SKM-1 (cell line): ENCODE results near the gene KNSTRN.

Source experiments
- DNase-seq: peaks from one replicate; lab custom pipeline; 2025; ENCODE audit not compliant: unreplicated experiment; lab: John Stamatoyannopoulos, UW

The KNSTRN gene

GRCh38 chr15:40382580-40383456 lies at the start of gene KNSTRN:
TSS of gene KNSTRN (plus strand) at chr15:40382721. CDS start at chr15:40382836, 115 bp downstream.
- peak; percentile 85 for DNase-seq

DNA sequence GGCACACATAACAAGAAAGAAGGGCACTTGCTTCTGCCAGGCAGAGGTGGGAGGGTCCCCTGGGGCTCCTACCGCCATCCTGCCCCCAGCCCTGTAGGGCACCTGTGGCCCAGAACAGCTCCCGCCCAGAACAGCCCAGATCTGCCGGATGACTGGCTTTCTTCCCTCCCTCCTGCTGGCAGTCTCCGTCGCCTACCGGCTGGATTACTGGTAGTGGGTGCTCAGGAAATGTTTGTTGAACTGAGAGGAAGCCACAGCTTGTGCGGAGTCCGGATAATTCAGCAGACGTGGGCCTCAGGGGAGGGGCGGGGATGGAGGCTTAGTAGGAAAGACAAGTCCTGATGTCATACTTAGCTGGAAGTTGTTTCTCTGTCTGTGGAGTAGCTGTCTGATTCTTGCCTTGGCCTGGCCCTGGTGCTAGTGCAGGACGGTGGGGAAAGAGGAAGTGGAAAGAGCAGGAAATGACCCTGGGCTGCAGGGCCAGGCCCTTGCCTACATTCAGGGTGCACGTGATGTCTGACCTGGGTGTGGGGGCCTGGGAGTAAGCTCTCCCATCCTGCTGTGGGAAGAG lies 48.5 kb upstream of the KNSTRN start:
- peak; percentile 89 for DNase-seq

GRCh38 chr15:40334541-40334940 lies 48.0 kb upstream of the KNSTRN start:
- DNase-seq: no peak

GRCh38 chr15:40334941-40335795 lies 47.4 kb upstream of the KNSTRN start:
- no peak for DNase-seq

DNA sequence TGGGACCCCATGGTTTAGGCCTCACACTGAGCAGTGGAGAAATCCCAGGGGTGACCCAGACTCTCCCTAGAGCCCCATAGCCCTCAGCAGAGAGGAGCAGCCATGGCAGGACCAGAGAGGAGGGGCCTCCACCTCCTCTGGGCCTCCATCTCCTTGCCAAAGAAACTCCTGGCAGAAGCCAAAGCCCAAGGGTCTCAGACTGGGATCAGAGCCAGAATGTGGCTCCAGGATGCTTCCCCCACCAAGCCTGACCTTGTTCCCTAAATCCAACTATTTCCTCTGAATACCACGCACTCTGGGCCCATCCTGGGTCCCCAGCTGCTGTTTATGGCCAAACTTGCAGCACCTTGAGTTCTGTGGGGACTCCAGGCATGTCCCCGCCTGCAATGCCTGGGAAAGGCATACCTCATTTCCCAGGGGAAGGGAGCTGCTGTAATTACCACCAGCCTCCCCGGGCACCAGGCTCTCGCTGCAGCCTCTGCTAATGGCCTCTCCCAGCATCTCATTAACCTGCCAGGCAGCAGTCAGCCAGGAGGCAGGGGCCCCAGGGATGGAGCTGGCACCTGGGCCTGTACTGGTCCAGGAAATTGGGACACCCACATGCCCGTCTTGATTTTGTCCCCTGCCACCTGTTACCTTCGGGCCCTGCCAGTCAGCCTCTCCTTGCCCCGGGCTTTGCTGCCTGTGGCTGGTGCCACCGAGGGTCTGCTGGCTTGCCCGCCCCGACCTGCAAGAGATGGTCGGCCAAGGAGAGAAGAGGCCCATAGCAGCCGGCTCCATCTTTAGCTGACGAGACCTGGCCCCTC lies 46.4 kb upstream of the KNSTRN start:
- no peak for DNase-seq

GRCh38 chr15:40336744-40337122 lies 45.8 kb upstream of the KNSTRN start:
- peak; percentile 33 for DNase-seq

DNA sequence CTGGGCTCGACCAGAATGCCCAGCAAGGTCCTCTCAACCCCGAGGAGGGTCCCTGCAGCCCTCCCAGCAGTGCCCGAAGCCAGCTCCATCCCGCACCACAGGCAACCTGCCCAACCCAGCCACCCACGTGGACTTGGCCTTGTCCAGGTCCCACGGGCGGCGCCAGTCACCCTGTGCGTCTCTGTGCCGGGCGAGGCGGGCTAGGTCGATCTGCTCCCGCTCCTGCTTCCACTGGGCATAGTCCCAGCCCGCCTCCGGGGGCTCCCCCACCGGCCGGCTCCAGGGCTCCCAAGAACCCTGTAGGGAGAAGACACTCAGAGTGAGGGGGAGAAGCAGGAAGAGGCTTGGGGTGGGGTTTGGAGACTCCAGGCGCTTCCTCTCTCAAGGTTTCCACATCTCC lies 44.9 kb upstream of the KNSTRN start:
- no peak for DNase-seq

DNA sequence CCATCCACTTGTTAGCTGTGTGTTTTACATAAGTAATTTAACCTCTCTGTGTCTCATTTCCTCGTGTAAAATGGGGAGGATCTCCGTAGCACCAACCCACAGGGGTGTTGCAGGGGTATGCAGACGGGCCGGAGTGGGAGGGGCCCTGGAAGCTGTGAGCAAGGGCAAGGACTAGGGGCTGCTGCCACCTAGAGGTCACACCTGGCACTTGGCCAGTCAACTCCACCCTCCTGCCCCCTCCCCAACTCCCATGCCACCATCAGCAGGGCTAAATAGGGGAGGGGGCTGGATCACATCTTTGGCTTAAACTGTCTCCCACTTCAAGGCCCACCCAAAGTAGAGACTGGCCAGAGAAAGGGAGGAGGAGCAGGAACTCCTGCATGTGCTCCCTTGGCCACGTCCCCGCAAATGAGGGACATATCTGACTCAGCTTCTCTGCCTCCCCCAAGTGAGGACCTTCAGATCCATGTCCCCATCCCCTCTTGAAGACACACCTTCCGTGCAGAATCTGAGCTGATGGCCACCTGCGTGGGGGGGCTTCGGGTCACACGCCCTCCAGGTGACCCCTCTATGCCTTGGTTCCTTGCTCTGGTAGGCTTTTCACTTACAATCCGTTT lies 44.4 kb upstream of the KNSTRN start:
- DNase-seq: peak; percentile 25

- DNase-seq: no peak
Measured at GRCh38 chr15:40338921-40339620, 43.5 kb upstream of the KNSTRN start.

DNA sequence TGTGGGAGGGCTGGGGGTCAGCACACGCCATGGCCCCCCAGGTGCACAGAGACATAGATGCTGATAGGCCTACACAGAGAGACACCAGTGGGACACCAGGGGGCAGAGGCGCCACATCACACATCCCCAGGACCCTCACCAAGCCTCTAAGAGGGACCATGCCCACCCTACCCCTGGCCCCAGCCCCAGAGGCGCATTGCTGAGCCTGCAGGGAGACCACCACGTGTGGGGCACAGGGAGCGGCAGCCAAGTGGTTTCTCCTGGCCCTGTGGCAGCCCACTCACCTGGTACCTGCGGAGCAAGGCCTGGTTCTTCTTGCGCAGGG lies 42.9 kb upstream of the KNSTRN start:
- no peak for DNase-seq

DNA sequence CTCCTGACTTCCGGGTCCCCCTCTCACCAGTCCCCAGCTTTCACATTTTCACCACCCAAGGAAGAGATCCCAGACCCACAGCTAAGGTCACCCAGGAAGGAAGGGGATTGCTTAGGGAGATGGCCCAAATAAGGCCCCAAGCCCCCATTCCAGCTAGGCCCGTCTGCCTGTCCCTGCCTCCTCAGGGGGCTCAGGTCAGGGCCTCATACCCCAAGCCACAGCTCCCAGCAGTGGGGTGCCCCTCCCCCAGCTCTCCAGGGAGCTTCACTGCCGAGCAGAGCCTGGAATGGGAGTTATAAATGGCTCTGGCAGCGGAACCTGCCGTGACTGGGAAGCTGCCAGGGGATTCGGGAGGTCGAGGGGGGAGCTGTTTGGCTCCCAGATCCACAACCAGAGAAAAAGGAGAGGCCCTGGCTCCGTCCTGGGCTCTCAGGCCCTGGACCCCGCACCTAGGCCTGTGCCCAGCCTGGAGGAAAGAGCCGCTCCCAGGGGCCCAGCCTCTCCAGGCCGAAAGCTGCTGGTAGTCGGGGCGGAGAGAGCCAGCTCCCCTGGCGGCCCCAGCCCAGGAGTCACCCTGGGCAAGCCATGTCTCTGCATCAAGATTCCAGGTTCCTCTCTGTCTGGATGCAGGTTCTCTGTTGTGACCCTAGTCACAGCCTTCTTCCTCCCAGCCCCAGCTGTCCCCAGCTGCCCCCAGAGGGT lies 42.3 kb upstream of the KNSTRN start:
- no peak for DNase-seq

- peak; percentile 21 for DNase-seq
Measured at GRCh38 chr15:40340740-40341400, 41.7 kb upstream of the KNSTRN start, which contains the start of gene CCDC9B. TSS of gene CCDC9B (minus strand) at chr15:40340939. CDS start at chr15:40340819, 120 bp downstream.

- no peak for DNase-seq
Measured at GRCh38 chr15:40342416-40343320, 39.9 kb upstream of the KNSTRN start.

DNA sequence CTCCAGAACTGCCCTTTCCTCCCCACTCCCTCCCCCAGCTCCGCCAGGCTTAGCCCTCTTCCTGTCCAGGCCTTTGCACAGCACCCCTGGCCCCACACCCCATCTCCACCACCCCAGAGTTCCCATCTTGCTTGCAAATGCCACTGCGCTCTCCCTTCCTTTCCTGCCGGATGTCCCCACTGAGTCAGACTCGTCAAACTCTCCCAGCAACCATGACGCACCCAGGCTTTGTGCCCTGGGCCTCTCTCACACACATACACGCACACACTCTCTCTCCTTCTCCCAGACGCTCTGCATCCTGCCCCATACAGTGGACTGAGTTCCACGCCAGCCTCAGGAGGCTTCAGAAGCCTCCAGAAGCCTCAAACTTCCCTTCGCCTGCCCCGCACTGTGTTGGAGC lies 39.0 kb upstream of the KNSTRN start:
- DNase-seq: no peak

GRCh38 chr15:40344217-40344616 lies 38.3 kb upstream of the KNSTRN start:
- DNase-seq: no peak

- peak; percentile 70 for DNase-seq
Measured at GRCh38 chr15:40344631-40345120, 37.8 kb upstream of the KNSTRN start.

GRCh38 chr15:40345225-40345866 lies 37.2 kb upstream of the KNSTRN start:
- DNase-seq: no peak
